Measurements from ENCODE around the gene ORM1. TPM values are rescaled to one million over a fixed set of nuclear protein-coding genes. Genes with fewer than 3 reads are reported as not detected.

ORM1 gene
- total RNA-seq, 1 donor from 2014 or later: not detected

DNA sequence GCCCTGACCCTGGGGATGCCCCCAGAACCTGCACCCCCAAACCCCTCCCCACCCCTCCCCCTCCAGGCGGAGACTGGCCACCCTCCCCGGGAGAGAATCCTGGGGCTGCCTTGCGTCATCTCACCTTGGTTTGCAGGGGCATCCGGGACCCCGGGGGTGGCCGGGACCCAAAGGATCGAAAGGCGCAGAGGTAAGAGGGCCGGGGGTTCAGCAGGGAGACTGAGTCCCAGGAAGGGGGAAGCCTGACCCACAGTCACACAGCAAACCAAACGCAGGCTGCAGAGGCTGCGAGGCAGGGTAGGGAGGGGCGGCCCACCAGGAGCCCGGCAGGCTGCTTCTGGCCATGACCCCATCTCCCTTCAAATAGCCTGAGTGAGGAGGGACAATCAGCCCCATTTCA is 33.8 kb upstream of the ORM1 start:
- Histone ChIP-seq H3K27ac (replicated peaks) (no peak overlapping the region), H3K4me3 (no peak overlapping the region), H3K27me3 (ENCODE audit: low read depth) (no peaks in the 10 kb centered on the region), H3K4me1 (no peaks in the 10 kb centered on the region), H3K9me3 (replicated peaks) (peaks cover under 1% of the 10 kb centered on the region), H3K36me3 (peaks cover 16% of the 10 kb centered on the region)
- peak; percentile 9 for DNase-seq
- TF ChIP-seq CTCF (IDR thresholded peaks at IDR 0.05; ENCODE audit: borderline replicate concordance): no peak
- intact Hi-C loops (cut with micrococcal nuclease): no loop called here

DNA sequence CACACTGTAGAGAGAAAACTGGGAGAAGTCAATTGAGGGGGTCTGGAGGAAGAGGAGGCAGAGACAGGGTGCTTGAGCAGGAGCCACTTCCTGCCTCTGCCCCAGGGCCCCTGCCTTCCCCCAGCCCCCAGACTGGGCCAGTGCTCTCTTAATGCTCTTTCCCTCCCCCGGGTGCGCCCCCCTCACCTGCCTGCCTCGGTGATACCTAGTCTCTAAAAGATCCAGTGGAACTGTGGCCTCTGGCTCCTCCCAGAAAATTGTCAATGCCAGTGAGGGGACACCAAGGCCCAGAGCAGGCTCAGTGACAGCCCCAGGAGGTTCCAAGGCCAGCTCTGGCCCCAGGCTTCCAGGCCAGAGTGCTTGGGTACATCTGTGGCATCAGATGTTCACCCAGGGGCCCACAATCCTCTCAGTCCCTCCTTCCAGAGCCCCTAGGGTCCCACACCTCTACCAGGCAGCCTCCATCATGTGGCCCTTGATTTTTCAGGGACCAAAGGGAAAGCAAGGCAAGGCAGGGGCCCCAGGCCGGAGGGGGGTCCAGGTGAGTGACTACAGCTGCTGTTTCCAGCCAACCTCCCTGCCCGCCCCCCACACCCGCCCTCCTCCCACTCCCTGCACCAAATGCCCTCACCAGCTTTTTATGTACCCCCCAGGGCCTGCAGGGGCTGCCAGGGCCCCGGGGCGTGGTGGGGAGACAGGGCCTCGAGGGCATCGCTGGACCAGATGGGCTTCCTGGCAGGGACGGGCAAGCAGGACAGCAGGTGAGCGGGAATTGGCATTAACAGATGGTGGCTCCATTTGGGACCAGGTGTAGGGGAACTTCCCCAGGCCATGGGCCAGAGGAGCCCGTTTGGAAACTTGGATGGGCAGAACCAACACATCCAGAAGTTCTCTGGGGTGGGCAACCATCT is 33.1 kb upstream of the ORM1 start:
- H3K4me3 ChIP-seq: no peak overlapping the region
- no peaks in the 10 kb centered on the region for H3K27me3 ChIP-seq (ENCODE audit: low read depth)
- peaks cover 8% of the 10 kb centered on the region for H3K9me3 ChIP-seq (replicated peaks)
- peaks cover 24% of the 10 kb centered on the region for H3K36me3 ChIP-seq
- TF ChIP-seq CTCF (IDR thresholded peaks at IDR 0.05; ENCODE audit: borderline replicate concordance): no peak
- H3K27ac ChIP-seq (replicated peaks): no peak overlapping the region
- intact Hi-C loops (cut with micrococcal nuclease): loop anchor here (5.0 kb wide), 2 partner anchors 183 to 208 kb away; no protein-coding TSS in a partner anchor
- DNase-seq: peak; percentile 12
- no peaks in the 10 kb centered on the region for H3K4me1 ChIP-seq

DNA sequence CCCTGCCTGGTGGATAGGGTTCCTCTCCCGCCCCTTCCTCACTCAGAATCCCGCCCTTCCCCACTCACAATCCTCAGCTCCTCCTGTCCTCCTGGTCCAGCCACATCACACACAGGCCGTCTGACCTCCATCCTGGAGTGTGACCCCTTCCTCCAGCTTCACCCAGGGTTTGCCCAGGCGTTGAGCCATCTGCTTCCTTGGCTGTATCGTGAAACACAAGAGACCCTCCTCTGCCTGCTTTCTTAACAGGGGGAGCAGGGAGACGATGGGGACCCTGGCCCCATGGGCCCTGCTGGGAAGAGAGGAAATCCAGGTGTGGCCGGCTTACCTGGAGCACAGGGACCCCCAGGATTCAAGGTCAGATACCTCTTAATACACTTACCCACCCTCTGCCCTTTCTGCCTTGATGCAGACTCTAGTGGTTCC is 32.3 kb upstream of the ORM1 start:
- DNase-seq: peak; percentile 8
- Histone ChIP-seq H3K27ac (replicated peaks) (no peak overlapping the region), H3K4me3 (no peak overlapping the region), H3K9me3 (replicated peaks) (peaks cover 15% of the 10 kb centered on the region), H3K27me3 (ENCODE audit: low read depth) (no peaks in the 10 kb centered on the region), H3K4me1 (no peaks in the 10 kb centered on the region), H3K36me3 (peaks cover 31% of the 10 kb centered on the region)
- intact Hi-C loops (cut with micrococcal nuclease): loop anchor here (5.0 kb wide), 2 partner anchors 183 to 208 kb away; no protein-coding TSS in a partner anchor
- no peak for TF ChIP-seq CTCF (IDR thresholded peaks at IDR 0.05; ENCODE audit: borderline replicate concordance)

- Histone ChIP-seq H3K9me3 (replicated peaks) (peaks cover 20% of the 10 kb centered on the region), H3K36me3 (peaks cover 36% of the 10 kb centered on the region), H3K27me3 (ENCODE audit: low read depth) (no peaks in the 10 kb centered on the region), H3K27ac (replicated peaks) (no peak overlapping the region), H3K4me3 (no peak overlapping the region), H3K4me1 (no peaks in the 10 kb centered on the region)
- peak; percentile 94 for TF ChIP-seq CTCF (IDR thresholded peaks at IDR 0.05; ENCODE audit: borderline replicate concordance)
- peak; percentile 65 for DNase-seq
- intact Hi-C loops (cut with micrococcal nuclease): loop anchor here (5.0 kb wide), 2 partner anchors 184 to 209 kb away; no protein-coding TSS in a partner anchor
Measured at GRCh38 chr9:114291064-114291474, 31.8 kb upstream of the ORM1 start.

- H3K9me3 ChIP-seq (replicated peaks): peaks cover 26% of the 10 kb centered on the region
- no peak overlapping the region for H3K27ac ChIP-seq (replicated peaks)
- H3K4me3 ChIP-seq: no peak overlapping the region
- no peak for TF ChIP-seq CTCF (IDR thresholded peaks at IDR 0.05; ENCODE audit: borderline replicate concordance)
- no peaks in the 10 kb centered on the region for H3K4me1 ChIP-seq
- peaks cover 46% of the 10 kb centered on the region for H3K36me3 ChIP-seq
- H3K27me3 ChIP-seq (ENCODE audit: low read depth): no peaks in the 10 kb centered on the region
- intact Hi-C loops (cut with micrococcal nuclease): loop anchor here (5.0 kb wide), 2 partner anchors 185 to 210 kb away; no protein-coding TSS in a partner anchor
- DNase-seq: peak; percentile 5
Measured at GRCh38 chr9:114291886-114292590, 30.9 kb upstream of the ORM1 start.

Data from left ventricle myocardium inferior (tissue), 1 donor.